NCI-H69 (cell line): ENCODE results near the gene ITPR3.

ENCODE experiments used
- DNase-seq: peaks from one replicate; lab custom pipeline; 2025; lab: John Stamatoyannopoulos, UW

The ITPR3 gene

DNA sequence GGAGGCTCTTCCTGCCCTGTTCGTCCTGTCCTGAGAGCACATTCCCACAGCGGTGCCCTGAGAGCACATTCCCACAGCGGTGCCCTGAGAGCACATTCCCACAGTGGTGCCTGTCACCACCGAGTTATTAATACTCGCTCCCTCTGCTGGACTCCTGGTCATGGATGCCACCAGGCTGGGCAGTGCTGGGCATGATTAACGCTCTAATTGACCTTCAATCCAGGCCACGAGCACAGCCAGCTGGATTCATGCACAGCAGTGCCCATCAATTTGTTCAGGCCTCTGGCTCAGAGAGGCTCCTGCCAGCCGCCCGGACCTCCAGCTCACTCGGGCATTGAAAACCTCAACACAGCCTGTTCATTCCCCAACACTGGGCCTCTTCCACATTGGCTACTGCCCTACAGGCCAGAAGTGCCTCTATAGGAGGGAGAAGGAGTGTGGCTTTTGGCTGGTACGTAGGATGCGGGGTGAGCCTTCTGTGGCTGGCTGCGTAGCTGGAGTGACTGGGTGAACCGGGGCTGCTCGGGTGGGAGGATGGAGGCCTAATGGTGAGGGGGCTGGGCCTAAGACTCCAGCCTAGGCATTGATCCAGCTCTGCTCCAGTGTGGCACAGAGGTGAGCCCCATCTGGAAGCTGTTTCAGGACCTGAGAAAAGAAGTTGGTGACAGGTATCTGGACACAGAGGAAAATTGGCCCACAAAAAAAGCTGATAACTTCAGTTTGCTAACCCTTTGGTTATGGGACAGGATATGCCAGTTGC, 116.3 kb downstream of the ITPR3 start:
- no peak for DNase-seq

DNA sequence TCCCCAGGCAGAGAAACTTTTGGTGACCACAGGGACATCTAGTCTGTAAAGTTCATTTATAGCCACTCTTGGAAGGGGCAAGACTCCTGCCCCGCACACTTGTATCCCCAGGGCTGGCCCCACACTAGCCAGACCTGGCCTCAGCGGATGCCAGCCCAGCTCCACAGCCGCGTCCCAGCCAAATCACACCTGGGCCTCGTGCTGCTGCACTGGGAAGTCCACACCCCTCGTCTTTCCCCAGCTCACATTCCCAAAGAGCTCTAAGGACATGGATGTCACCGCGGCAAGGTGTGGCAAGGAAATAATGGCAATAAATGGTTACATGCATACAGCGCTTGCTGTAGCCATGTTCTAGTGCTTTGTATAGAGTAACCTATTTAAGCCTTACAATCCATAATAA, 117.0 kb downstream of the ITPR3 start:
- no peak for DNase-seq

DNA sequence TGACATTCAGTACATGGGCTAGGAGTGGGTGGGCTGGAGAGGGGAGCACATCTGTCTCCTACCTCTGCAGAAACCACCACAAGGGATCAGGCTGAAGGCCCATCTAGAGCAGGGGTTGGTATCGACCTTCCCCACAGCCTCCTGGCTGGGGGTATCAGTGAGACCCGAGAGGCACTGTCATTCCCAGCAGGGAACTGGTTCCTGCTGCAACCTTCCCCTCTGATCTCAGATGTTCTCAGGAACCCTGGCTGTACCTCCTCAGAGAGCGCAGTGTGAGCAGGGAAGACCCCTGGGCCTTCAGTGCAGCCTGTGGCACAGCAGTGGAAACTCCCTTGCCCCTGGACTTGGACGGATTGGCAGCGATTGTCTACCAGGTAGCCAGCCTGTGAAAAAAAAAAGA, 117.8 kb downstream of the ITPR3 start:
- no peak for DNase-seq

DNA sequence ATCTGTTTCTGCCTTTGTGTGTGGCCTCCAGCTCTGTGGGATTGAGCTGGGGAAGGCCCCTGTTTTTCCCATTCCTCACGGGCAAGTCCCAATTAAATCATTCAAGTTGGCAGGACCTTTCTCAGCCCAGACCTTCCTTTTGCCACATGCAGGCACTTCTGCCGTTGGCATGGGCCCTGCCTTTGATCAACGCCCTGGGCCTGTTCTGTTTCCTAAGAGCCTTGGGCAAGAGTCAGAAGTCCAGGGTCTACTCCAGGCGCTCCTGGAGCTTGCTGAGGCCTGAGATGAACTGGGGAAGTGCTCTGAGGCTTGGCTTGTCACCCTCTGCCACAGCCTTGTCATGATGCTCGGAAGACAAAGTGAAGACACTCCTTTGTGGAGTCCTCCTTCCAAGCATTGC, 118.4 kb downstream of the ITPR3 start:
- no peak for DNase-seq

DNA sequence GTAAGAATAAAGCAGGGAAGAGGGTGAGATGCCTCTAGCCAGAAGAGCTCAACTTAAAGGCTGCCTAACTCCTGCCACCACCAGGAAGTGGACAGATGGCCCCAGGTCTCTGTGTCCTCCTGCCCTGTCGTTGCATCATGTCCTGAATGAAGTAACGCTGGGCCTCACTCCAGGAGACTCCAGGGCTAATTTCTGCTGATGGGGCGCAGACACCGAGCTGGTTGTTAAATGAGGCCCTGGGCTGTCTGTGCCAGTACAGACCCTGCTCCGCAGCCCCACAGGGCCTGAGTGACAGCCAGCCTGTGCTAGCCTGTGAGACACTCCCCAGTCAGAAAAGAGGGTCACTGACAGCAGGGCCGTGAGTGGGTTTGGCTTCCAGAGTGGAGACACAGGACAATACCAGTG, 119.1 kb downstream of the ITPR3 start:
- DNase-seq: no peak

DNA sequence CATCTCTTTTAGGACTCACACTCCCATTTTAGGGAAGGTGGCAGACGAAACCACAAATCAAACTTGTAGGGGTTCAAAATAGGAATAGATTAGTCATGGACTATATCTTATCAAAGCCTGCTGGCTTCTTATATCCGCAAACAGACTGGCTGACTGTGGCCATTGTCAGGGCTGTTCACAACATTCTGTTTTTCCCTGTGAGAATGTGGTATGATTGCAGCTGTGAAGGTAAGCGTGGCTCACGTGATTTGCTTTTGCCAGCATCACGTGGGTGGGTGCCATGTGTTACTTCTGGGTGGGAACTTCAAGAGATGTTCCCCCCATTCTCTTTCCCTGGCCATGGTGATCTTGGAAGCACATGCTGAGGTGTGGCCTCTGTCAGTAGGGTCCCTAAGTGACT, 119.7 kb downstream of the ITPR3 start:
- no peak for DNase-seq

DNA sequence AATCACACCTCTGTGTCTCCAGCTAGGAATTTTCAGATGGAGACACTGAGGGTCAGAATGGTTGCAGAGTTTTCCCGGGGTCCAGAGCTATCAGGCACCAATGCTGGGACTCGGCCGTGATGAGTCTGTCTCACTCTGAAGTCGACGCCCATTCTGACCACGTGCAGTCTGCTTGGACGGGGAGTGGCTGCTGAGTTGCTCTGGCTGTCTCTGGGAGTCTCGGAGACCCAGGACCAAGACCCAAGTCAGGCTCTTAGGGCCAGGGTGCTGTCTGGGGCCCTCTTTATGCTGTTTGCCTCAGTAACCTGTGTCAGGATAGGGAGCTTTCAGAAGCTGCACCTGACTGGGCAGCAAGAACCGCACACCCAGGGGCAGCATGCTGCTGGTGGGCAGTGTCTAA, 121.0 kb downstream of the ITPR3 start:
- DNase-seq: peak; percentile 29

DNA sequence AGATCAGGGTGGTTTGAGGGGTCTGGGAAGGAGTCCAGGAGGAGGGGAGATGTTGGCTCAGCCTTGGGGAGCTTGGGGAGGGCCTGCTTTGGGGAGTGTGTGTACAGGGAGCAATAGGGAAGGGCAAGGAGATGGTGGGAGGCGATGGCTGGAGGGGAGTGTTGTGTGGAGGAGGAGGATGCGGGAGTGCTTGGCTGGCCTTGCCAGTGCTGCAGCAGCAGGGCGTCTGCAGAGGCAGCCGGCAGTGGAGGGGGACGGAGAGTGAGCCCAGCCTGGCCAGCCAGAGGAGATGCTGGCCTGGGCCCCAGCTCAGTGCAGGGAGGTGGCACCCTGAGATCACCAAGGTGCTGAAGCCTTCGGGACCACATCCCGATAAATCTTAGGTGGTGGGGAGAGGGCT, 121.7 kb downstream of the ITPR3 start:
- peak; percentile 47 for DNase-seq

DNA sequence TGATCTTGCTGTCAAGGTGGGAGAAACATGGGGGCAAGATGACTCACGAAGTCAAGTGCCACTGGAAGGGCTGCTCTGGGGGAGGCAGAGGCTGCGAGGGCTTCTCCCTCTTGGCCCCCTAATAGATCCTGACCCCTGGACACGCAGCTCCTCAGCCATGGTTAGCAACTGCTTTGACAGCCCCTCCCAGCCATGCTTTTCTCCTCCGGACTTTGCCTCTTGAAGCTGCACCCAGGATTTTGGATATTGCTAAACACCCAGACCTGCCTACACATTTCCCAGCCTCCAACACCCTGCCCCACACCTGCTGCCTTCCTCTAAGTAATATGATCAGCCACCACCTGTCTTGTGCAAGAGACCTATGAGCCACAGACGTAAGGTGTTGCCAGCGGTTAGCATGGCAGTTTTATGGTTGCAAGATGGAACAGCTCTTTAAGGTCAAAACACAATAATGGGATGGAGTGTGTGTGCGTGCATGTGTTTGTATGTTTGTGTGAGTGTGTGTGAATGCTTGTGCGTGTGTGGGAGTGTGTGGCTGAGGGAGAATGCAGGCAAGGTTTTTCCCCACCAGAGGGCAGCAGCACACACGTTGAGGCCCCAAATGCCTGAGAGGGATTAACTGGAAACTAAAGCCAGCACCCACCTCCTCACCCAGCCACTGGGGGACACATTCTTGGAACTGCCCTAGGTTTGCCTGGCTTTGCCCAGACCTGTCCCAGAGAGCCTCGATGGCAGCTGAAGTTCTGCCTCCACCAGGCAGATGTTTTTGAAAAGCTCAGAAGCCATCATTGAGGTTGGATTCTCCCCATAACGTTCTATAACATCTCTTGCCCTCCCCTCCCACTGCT, 123.1 kb downstream of the ITPR3 start:
- peak; percentile 98 for DNase-seq

DNA sequence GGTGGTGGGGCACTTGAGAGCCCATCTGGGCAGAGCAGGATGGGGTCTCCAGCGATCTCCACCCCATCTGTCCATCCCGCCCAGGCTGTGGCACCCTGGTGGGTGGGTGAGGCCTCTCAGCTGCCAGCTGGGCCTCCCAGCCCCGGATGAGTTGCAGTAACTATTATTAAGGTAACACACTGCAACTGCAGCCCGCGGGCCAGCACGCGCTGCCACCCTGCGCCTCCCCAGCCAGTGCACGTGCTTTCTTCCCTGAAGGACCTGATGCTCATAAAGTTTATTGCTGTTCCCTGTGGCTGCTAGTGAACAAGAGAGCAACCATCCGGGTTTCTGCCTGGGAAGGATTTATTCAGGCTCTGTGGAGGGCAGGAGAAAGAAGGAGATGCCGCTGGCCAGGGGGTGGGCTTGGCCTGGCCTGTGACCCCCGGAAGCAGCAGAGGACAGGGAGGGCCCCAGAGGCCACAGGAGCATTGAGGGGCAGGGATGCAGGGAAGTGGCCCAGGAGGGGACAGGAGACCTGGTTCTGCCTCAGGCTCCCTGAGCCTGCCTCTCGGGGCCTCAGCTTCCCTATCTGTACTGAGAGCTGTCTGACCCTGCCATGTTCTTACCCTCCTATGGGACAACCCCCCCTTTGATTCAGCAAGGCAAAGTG, 123.9 kb downstream of the ITPR3 start:
- peak; percentile 97 for DNase-seq

DNA sequence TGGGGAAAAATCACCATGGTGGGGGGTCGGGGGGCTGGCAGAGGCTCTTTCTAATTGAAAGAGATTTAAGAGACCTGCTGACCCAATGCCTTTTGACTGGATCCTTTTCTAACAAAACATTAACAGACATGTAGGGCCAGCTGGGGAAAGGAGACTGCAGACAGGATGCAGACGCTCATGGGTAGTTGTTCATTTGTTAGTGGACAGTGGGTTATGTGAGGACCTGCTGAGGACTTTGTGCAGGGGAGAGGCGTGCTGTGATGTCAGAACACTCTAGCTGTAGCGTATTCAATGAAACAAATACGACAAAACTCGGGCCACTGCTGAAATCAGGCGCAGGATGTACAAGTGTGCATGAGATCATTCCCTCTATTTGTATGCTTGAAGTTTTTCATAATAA, 124.4 kb downstream of the ITPR3 start:
- DNase-seq: peak; percentile 59
